ENCODE results near the gene FLCN.
A peak's percentile ranks its signal among the peaks of the same experiment; 100 is the strongest.

The FLCN gene

DNA sequence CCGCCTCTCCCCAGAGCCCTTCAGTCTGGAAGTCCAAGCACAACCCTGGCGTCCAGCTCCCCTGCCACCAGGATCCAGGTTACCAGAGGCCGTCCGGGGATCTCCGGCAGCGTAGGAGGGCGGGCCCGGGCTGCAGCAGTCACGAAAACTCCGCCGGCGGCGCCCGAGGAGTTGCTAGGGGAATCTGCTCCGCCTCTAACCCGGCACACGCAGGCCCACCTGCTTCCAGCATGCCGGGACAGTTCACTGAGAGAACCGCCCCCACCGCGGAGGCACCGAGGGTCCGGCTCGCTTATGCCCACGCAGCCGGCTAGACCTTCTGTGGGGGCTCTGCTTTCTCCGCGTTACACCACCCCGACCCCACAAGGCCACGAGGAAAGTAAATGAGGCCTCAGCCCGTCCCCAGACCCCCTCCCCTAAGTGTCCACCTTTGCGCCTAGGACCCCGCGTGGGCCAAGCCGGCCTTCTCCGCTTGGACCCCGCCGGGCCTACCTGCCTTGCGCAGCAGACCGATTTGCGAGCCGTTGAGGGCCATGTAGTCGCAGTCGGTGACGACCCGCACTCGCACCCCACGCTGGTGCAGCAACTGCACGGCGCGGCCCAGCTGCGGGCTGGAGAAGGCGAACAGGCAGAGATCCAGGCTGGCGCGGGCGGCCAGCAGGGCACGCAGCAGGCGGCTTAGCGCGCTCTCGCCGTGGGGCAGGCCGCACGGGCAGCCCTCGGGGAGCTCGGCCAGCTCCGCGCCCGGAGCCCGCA is 31.4 kb downstream of the FLCN start:
- TF ChIP-seq RAD21 (IDR thresholded peaks at IDR 0.05; ENCODE audit: low read depth) (no peak), ZBTB7A (IDR thresholded peaks at IDR 0.05; ENCODE audit: low read depth) (peak; percentile 77)

DNA sequence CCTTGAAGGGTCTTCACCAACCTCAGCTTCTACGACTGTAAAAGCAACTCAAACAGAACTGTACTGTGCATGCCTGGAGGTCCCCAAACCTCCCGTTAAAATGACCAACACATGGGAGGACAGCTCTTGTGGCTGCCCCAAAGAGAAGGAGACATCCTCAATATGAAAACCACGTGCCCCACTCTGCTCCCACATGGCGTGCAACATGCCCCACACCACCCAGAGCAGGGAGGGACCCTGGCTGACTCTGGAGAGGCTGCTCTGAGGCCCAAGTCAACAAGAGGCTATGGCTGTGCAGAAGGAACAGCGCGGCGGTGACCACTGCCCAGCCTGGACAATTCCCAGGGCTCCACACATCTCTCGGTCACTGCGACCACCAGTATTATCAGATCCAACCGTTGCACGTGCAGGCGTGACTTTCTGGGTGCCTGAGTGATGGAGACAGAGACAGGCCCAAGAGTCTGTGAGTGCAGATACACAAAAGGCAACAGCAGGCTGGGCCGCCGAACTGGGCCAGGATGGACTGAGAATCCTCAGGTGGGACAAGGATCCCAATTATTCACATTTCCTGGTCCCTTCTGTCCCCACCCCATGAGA is 32.2 kb downstream of the FLCN start:
- TF ChIP-seq ZBTB7A (IDR thresholded peaks at IDR 0.05; ENCODE audit: low read depth) = no peak
- TF ChIP-seq, protein P1, sequence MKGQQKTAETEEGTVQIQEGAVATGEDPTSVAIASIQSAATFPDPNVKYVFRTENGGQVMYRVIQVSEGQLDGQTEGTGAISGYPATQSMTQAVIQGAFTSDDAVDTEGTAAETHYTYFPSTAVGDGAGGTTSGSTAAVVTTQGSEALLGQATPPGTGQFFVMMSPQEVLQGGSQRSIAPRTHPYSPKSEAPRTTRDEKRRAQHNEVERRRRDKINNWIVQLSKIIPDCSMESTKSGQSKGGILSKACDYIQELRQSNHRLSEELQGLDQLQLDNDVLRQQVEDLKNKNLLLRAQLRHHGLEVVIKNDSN (IDR thresholded peaks at IDR 0.05) = no peak
- TF ChIP-seq RAD21 (IDR thresholded peaks at IDR 0.05; ENCODE audit: low read depth) = no peak
- no peak for TF ChIP-seq TCF12 (IDR thresholded peaks at IDR 0.05; ENCODE audit: low read depth)
- no peak for TF ChIP-seq CEBPB (IDR thresholded peaks at IDR 0.05)
- TF ChIP-seq, protein P2, sequence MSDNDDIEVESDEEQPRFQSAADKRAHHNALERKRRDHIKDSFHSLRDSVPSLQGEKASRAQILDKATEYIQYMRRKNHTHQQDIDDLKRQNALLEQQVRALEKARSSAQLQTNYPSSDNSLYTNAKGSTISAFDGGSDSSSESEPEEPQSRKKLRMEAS (IDR thresholded peaks at IDR 0.05) = no peak
- no peak for TF ChIP-seq CREB1 (IDR thresholded peaks at IDR 0.05; ENCODE audit: low read depth)
- TF ChIP-seq, protein P3, sequence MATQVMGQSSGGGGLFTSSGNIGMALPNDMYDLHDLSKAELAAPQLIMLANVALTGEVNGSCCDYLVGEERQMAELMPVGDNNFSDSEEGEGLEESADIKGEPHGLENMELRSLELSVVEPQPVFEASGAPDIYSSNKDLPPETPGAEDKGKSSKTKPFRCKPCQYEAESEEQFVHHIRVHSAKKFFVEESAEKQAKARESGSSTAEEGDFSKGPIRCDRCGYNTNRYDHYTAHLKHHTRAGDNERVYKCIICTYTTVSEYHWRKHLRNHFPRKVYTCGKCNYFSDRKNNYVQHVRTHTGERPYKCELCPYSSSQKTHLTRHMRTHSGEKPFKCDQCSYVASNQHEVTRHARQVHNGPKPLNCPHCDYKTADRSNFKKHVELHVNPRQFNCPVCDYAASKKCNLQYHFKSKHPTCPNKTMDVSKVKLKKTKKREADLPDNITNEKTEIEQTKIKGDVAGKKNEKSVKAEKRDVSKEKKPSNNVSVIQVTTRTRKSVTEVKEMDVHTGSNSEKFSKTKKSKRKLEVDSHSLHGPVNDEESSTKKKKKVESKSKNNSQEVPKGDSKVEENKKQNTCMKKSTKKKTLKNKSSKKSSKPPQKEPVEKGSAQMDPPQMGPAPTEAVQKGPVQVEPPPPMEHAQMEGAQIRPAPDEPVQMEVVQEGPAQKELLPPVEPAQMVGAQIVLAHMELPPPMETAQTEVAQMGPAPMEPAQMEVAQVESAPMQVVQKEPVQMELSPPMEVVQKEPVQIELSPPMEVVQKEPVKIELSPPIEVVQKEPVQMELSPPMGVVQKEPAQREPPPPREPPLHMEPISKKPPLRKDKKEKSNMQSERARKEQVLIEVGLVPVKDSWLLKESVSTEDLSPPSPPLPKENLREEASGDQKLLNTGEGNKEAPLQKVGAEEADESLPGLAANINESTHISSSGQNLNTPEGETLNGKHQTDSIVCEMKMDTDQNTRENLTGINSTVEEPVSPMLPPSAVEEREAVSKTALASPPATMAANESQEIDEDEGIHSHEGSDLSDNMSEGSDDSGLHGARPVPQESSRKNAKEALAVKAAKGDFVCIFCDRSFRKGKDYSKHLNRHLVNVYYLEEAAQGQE (IDR thresholded peaks at IDR 0.05; ENCODE audit: low read depth) = no peak
- no peak for TF ChIP-seq TAF1 (IDR thresholded peaks at IDR 0.05; ENCODE audit: low read depth)

DNA sequence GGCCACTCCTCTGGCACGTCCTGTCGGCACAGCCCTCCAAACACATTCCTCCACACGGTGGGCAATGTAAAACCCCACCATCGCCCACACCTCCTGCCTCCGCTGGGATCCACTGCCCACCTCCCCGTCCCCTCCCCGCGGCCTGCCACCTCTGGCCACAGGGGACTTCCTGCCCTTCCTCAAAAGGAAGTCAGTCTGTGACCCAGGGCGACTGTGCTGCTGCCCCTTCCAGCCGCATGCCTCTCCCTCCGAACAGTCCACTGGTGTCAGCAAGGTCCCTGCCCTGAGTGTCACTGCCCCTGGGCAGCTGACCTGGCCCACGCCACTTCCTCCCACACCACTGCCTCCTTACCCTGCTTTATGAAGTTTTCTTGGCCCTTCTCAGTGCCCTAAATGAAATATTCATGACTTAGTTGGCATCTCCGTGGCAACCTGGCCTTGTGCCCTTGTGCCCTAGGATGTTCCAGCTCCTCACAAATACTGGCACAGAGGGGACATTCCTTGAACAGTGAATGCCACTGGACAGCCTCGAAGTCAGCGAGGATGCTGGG is 32.9 kb downstream of the FLCN start:
- TF ChIP-seq, protein P1 (IDR thresholded peaks at IDR 0.05) = no peak
- TF ChIP-seq CREB1 (IDR thresholded peaks at IDR 0.05; ENCODE audit: low read depth) (no peak), YY1 (IDR thresholded peaks at IDR 0.05; ENCODE audit: low read depth) (no peak), FOXM1 (IDR thresholded peaks at IDR 0.05; ENCODE audit: borderline replicate concordance, low read depth) (no peak), NFIC (IDR thresholded peaks at IDR 0.05) (no peak), EP300 (IDR thresholded peaks at IDR 0.05; ENCODE audit: borderline replicate concordance) (no peak), TAF1 (IDR thresholded peaks at IDR 0.05; ENCODE audit: low read depth) (no peak), RAD21 (IDR thresholded peaks at IDR 0.05; ENCODE audit: low read depth) (no peak), EGR1 (IDR thresholded peaks at IDR 0.05) (no peak), CEBPB (IDR thresholded peaks at IDR 0.05) (no peak)
- TF ChIP-seq, protein P3 (IDR thresholded peaks at IDR 0.05; ENCODE audit: low read depth) = no peak
- TF ChIP-seq, protein P2 (IDR thresholded peaks at IDR 0.05) = no peak

DNA sequence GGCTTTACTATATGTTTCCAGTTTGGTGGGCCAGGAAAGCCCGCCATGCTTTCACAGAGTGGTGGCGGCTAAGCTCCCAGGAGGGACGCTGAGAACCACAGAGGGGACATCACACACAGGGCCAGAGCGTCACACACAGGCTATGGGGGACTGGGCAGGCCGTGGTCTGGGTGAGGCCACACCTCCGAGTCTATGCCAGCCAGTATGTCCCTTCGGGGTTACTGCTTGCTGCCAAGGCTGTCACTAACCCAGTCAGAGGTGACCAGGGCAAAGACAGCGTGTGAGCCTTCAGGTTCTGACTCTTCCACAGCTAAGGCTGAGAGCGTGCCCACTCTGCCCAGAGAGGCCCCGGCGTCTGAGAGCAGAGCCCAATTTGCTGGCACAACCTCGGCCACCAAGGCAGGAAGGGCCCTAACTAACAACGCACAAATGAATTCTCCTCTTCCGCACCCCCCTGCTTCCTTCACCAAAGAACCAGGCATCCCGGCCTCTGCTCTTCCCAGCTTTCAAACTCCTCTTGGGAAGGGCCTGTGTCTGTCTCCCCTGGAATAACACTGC is 33.7 kb downstream of the FLCN start:
- no peak for TF ChIP-seq EGR1 (IDR thresholded peaks at IDR 0.05)

DNA sequence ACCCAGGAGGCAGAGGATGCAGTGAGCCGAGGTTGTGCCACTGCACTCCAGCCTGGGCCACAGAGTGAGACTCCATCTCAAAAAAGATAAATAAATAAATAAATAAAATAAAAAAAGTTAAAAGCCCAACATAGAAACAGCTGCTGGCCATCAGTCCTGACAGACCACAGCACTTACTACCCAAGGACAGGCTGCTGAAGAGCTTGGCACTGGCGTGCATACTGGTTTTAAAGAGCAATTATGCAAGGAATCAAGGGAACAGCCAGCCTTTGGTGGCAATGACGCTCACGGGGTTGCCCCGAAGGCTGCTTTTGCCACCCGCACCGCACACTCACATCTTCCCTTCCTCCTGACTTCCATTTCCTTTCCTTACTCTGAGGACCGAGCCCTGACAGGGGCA is 35.1 kb downstream of the FLCN start:
- TF ChIP-seq EP300 (IDR thresholded peaks at IDR 0.05; ENCODE audit: borderline replicate concordance) (no peak), TAF1 (IDR thresholded peaks at IDR 0.05; ENCODE audit: low read depth) (no peak), TCF12 (IDR thresholded peaks at IDR 0.05; ENCODE audit: low read depth) (no peak), YY1 (IDR thresholded peaks at IDR 0.05; ENCODE audit: low read depth) (no peak)

DNA sequence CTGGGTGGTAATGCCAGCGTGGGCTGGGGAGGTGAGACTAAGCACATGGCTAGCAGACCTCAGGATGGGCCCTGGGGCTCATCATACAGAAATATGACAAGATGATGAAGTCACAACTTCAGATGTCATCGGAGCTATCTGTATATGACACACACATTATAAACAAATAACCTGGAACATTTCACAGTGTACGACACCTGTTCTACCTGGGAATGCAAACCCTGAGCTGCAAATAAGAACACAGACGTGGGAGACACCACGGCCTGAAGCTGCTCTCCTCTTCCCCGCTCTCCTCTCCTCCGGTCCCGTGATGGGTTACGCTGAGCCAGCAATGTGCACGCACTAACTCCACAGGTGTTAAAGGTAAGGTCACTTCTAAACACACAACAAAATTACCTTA is 35.7 kb downstream of the FLCN start:
- TF ChIP-seq RAD21 (IDR thresholded peaks at IDR 0.05; ENCODE audit: low read depth) (no peak), EGR1 (IDR thresholded peaks at IDR 0.05) (no peak), TAF1 (IDR thresholded peaks at IDR 0.05; ENCODE audit: low read depth) (no peak), FOXM1 (IDR thresholded peaks at IDR 0.05; ENCODE audit: borderline replicate concordance, low read depth) (no peak), CREB1 (IDR thresholded peaks at IDR 0.05; ENCODE audit: low read depth) (no peak), NFIC (IDR thresholded peaks at IDR 0.05) (no peak), YY1 (IDR thresholded peaks at IDR 0.05; ENCODE audit: low read depth) (no peak)
